Measurements from ENCODE around the gene CHST12.

DNA sequence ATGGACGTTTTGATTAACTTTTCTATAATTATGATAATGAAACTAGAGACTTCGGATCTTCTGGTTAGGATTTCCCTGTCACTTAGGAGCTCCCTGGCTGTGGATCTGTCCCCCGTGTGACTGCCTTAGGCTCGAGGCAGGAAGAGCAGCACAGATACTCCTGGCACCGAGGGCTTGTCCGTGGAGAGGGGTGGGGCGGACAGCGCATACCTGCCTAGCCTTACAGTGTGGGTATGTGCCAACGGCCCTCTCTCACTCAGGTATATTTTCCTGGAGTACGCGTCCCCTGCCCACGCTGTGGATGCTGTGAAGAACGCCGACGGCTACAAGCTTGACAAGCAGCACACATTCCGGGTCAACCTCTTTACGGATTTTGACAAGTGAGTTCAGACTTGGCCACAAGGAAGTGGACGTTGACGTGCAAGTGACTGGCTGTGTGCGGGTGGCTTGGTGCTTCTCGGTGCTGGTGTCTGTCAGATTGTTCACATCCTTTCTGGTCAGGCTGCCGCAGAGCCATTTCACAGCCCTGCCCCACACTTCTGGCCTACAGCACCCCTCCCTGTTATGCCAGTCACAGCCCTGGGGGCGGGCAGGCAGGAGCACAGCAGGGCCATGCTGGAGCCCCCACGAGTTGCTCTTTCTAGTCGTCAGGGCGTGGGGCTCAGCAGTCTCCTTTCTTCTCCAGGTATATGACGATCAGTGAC is 40.9 kb upstream of the CHST12 start:
- TF ChIP-seq, protein P1, sequence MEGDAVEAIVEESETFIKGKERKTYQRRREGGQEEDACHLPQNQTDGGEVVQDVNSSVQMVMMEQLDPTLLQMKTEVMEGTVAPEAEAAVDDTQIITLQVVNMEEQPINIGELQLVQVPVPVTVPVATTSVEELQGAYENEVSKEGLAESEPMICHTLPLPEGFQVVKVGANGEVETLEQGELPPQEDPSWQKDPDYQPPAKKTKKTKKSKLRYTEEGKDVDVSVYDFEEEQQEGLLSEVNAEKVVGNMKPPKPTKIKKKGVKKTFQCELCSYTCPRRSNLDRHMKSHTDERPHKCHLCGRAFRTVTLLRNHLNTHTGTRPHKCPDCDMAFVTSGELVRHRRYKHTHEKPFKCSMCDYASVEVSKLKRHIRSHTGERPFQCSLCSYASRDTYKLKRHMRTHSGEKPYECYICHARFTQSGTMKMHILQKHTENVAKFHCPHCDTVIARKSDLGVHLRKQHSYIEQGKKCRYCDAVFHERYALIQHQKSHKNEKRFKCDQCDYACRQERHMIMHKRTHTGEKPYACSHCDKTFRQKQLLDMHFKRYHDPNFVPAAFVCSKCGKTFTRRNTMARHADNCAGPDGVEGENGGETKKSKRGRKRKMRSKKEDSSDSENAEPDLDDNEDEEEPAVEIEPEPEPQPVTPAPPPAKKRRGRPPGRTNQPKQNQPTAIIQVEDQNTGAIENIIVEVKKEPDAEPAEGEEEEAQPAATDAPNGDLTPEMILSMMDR (IDR thresholded peaks at IDR 0.05) = no peak
- TF ChIP-seq POLR2A (IDR thresholded peaks at IDR 0.05) = no peak
